H1 (cell line): ENCODE measurements around the gene SMARCC2. TPM values are rescaled to one million over a fixed set of nuclear protein-coding genes. Genes with fewer than 3 reads are reported as not detected.
A peak's percentile ranks its signal among the peaks of the same experiment; 100 is the strongest.

Experiments
- CTCF ChIA-PET: fragments of 300-600 bp; sonication (Branson Sonifier 250); formaldehyde crosslinking; loops from one replicate; lab custom pipeline; 2021; ENCODE audit not compliant: partially characterized antibody; lab: Charles Lee
- POLR2A ChIA-PET: fragments of 300-600 bp; sonication (Branson Sonifier 250); formaldehyde crosslinking; loops from one replicate; lab custom pipeline; 2021; ENCODE audit warnings: inconsistent platforms; ENCODE audit not compliant: partially characterized antibody; lab: Charles Lee
- DNase-seq, 2 experiments: peaks; one replicate each; pipeline versions ENCODE4 v3.0.0 to v3.0.0-alpha.2; 2010 to 2022; ENCODE audit warnings: low spot score in 2 of 2, low read depth in 1 of 2, mixed read lengths in 1 of 2
- FAIRE-seq: peaks from 2 replicates; lab custom pipeline; 2011; peaks lifted over from hg19 to GRCh38; lab: Jason Lieb, UNC
- H2AFZ ChIP-seq: 2 replicates; pipeline ENCODE4 v1.8.1; 2012; ENCODE audit warnings: low read length, inconsistent platforms
- H2AK5ac ChIP-seq: 2 replicates; pipeline ENCODE4 v1.6.1; 2013; ENCODE audit warnings: low read depth, low read length
- H2BK120ac ChIP-seq: replicated peaks from 2 replicates; pipeline ENCODE3; 2013; ENCODE audit warnings: low read depth, low read length, inconsistent platforms
- H2BK12ac ChIP-seq: 2 replicates; pipeline ENCODE4 v1.6.1; 2013; ENCODE audit warnings: low read depth, low read length
- H2BK15ac ChIP-seq: 2 replicates; pipeline ENCODE4 v1.6.1; 2013; ENCODE audit warnings: low read length
- H2BK20ac ChIP-seq: 2 replicates; pipeline ENCODE4 v1.6.1; 2013; ENCODE audit warnings: low read length
- H2BK5ac ChIP-seq: 2 replicates; pipeline ENCODE4 v1.6.1; 2013; ENCODE audit warnings: low read depth, low read length
- H3K14ac ChIP-seq: 2 replicates; pipeline ENCODE4 v1.6.1; 2013; ENCODE audit warnings: inconsistent platforms; ENCODE audit not compliant: insufficient read length
- H3K18ac ChIP-seq: 2 replicates; pipeline ENCODE4 v1.6.1; 2013; ENCODE audit warnings: low read length; ENCODE audit errors: extremely low read depth
- H3K23ac ChIP-seq: 2 replicates; pipeline ENCODE4 v1.6.1; 2013; ENCODE audit warnings: inconsistent platforms; ENCODE audit not compliant: insufficient read length
- H3K23me2 ChIP-seq: 2 replicates; pipeline ENCODE4 v1.6.1; 2013; ENCODE audit warnings: low read depth, low read length
- H3K27ac ChIP-seq: 2 replicates; pipeline ENCODE4 v1.6.1; 2011; ENCODE audit warnings: low read depth, low read length, inconsistent platforms
- H3K27me3 ChIP-seq, 4 experiments: replicated peaks in 1 of 4; 1 replicate in 1 of 4; 2 replicates in 3 of 4; pipeline versions ENCODE4 v1.6.1 to v1.8.1; 2011 to 2013; ENCODE audit warnings: low read length in 3 of 4, mild to moderate bottlenecking in 3 of 4, inconsistent platforms in 2 of 4, mixed read lengths in 2 of 4, moderate library complexity in 1 of 4; ENCODE audit not compliant: control insufficient read depth in 3 of 4, insufficient read depth in 3 of 4; ENCODE audit errors: extremely low read depth in 1 of 4
- H3K36me3 ChIP-seq, 4 experiments: 2 replicates each; pipeline versions ENCODE4 v1.6.1 to v1.8.1; 2011 to 2013; ENCODE audit warnings: mild to moderate bottlenecking in 4 of 4, low read length in 3 of 4, moderate library complexity in 2 of 4, control low read depth in 1 of 4, inconsistent platforms in 1 of 4; ENCODE audit not compliant: insufficient read depth in 4 of 4, control insufficient read depth in 2 of 4
- H3K4ac ChIP-seq: replicated peaks from 2 replicates; pipeline ENCODE3; 2013; ENCODE audit warnings: low read length, low read depth, mixed read lengths, inconsistent platforms; ENCODE audit not compliant: insufficient read length
- H3K4me1 ChIP-seq, 4 experiments: replicated peaks in 1 of 4; 1 replicate in 1 of 4; 2 replicates in 3 of 4; pipeline versions ENCODE4 v1.6.1 to v1.8.1; 2011 to 2013; ENCODE audit warnings: low read length in 3 of 4, inconsistent platforms in 2 of 4, mixed read lengths in 1 of 4; ENCODE audit not compliant: insufficient read depth in 4 of 4, control insufficient read depth in 3 of 4
- H3K4me2 ChIP-seq, 2 experiments: 2 replicates each; pipeline versions ENCODE4 v1.6.1 to v1.8.1; 2011 to 2013; ENCODE audit warnings: low read depth in 2 of 2, low read length in 2 of 2, control low read depth in 1 of 2, inconsistent platforms in 1 of 2, mild to moderate bottlenecking in 1 of 2; ENCODE audit not compliant: insufficient read depth in 1 of 2
- H3K4me3 ChIP-seq, 4 experiments: fragments of 200-600, 300-600 bp in 1 of 4; sonication (generic), shearing (Covaris generic), sonication (Bioruptor Twin) in 1 of 4; 2 replicates each; pipeline versions ENCODE4 v1.5.1 to v1.8.1; 2011 to 2016; ENCODE audit warnings: low read length in 4 of 4, low read depth in 3 of 4, control low read depth in 2 of 4, inconsistent platforms in 2 of 4, mild to moderate bottlenecking in 2 of 4, mixed read lengths in 1 of 4, moderate library complexity in 1 of 4; ENCODE audit not compliant: insufficient read depth in 2 of 4; ENCODE audit errors: extremely low read depth in 1 of 4
- H3K56ac ChIP-seq: replicated peaks from 2 replicates; pipeline ENCODE3; 2013; ENCODE audit warnings: low read depth, mild to moderate bottlenecking, mixed read lengths, low read length, inconsistent platforms; ENCODE audit not compliant: insufficient read length
- H3K79me1 ChIP-seq: 2 replicates; pipeline ENCODE4 v1.6.1; 2013; ENCODE audit warnings: low read depth, low read length, control low read depth
- H3K79me2 ChIP-seq, 2 experiments: 2 replicates each; pipeline versions ENCODE4 v1.6.1 to v1.8.1; 2012 to 2013; ENCODE audit warnings: low read length in 2 of 2, mild to moderate bottlenecking in 2 of 2, inconsistent platforms in 1 of 2; ENCODE audit not compliant: insufficient read depth in 2 of 2, control insufficient read depth in 1 of 2
- H3K9ac ChIP-seq, 4 experiments: replicated peaks in 1 of 4; 1 replicate in 1 of 4; 2 replicates in 3 of 4; pipeline versions ENCODE4 v1.6.1 to v1.8.1; 2011 to 2013; ENCODE audit warnings: low read depth in 3 of 4, low read length in 3 of 4, control low read depth in 2 of 4, mild to moderate bottlenecking in 2 of 4, moderate library complexity in 2 of 4, inconsistent platforms in 1 of 4; ENCODE audit errors: extremely low read depth in 1 of 4
- H3K9me3 ChIP-seq, 2 experiments: 2 replicates each; pipeline versions ENCODE4 v1.6.1 to v1.8.1; 2012 to 2013; ENCODE audit warnings: mild to moderate bottlenecking in 2 of 2, moderate library complexity in 2 of 2, control low read depth in 1 of 2, inconsistent platforms in 1 of 2, low read depth in 1 of 2, low read length in 1 of 2, mixed read lengths in 1 of 2; ENCODE audit not compliant: insufficient read depth in 2 of 2
- H4K20me1 ChIP-seq, 2 experiments: replicated peaks in 1 of 2; 2 replicates each; pipeline versions ENCODE3 to v1.8.1; 2011 to 2013; ENCODE audit warnings: inconsistent platforms in 2 of 2, low read length in 2 of 2, mild to moderate bottlenecking in 1 of 2; ENCODE audit not compliant: insufficient read depth in 2 of 2, control insufficient read depth in 1 of 2
- H4K5ac ChIP-seq: 2 replicates; pipeline ENCODE4 v1.6.1; 2013; ENCODE audit warnings: low read length, low read depth, mixed read lengths, inconsistent platforms; ENCODE audit not compliant: insufficient read length
- H4K8ac ChIP-seq: 2 replicates; pipeline ENCODE4 v1.8.0; 2013; ENCODE audit warnings: mild to moderate bottlenecking, moderate library complexity, low read length, inconsistent platforms; ENCODE audit not compliant: insufficient read depth; ENCODE audit errors: extremely low read depth
- H4K91ac ChIP-seq: replicated peaks from 2 replicates; pipeline ENCODE3; 2013; ENCODE audit warnings: low read length, mixed read lengths, inconsistent platforms; ENCODE audit not compliant: insufficient read length
- CBX5 ChIP-seq: fragments of 300-800, 300-1000 bp; sonication (generic); IDR thresholded peaks from 2 replicates; pipeline ENCODE4 v1.7.1; 2016; ENCODE audit warnings: antibody characterized with exemption, low read length, low read depth
- CTCF ChIP-seq, 3 experiments: IDR thresholded peaks; 1 replicate in 2 of 3; 2 replicates in 1 of 3; pipeline versions ENCODE4 v1.5.1 to v1.6.1; 2011; ENCODE audit warnings: low read length in 3 of 3, mild to moderate bottlenecking in 3 of 3, inconsistent platforms in 2 of 3, low read depth in 1 of 3, moderate library complexity in 1 of 3; ENCODE audit not compliant: insufficient read depth in 1 of 3; ENCODE audit errors: control extremely low read depth in 1 of 3
- POLR2A ChIP-seq, 2 experiments: IDR thresholded peaks; 1 replicate in 1 of 2; 2 replicates in 1 of 2; pipeline ENCODE4 v1.6.1; 2011; ENCODE audit warnings: low read depth in 2 of 2, low read length in 2 of 2, mild to moderate bottlenecking in 2 of 2; ENCODE audit errors: control extremely low read depth in 1 of 2
- RAD21 ChIP-seq, 2 experiments: IDR thresholded peaks in 1 of 2; conservative IDR thresholded peaks in 1 of 2; 2 replicates each; pipeline ENCODE4 v1.6.1; 2011; ENCODE audit warnings: low read depth in 2 of 2, low read length in 2 of 2, improper control_type of control experiment in 1 of 2, inconsistent platforms in 1 of 2, mild to moderate bottlenecking in 1 of 2, moderate library complexity in 1 of 2
- SIRT6 ChIP-seq: IDR thresholded peaks from one replicate; pipeline ENCODE4 v1.7.1; 2012; ENCODE audit warnings: low read length, inconsistent platforms
- SIX5 ChIP-seq: IDR thresholded peaks from 2 replicates; pipeline ENCODE4 v1.6.1; 2011; ENCODE audit warnings: mild to moderate bottlenecking, low read depth, low read length
- SP1 ChIP-seq: IDR thresholded peaks from 2 replicates; pipeline ENCODE4 v1.6.1; 2011; ENCODE audit warnings: low read depth, low read length
- SP2 ChIP-seq: IDR thresholded peaks from 2 replicates; pipeline ENCODE4 v1.6.1; 2012; ENCODE audit warnings: mild to moderate bottlenecking, low read length, inconsistent platforms
- TAF1 ChIP-seq: IDR thresholded peaks from 2 replicates; pipeline ENCODE4 v1.6.1; 2011; ENCODE audit warnings: mild to moderate bottlenecking, low read depth, low read length
- TBP ChIP-seq: IDR thresholded peaks from 2 replicates; pipeline ENCODE4 v1.6.1; 2011; ENCODE audit warnings: low read depth, low read length, improper control_type of control experiment
- YY1 ChIP-seq: IDR thresholded peaks from 2 replicates; pipeline ENCODE4 v1.6.1; 2011; ENCODE audit warnings: low read depth, mild to moderate bottlenecking, low read length
- whole genome bisulfite sequencing, 2 experiments: shearing (Covaris generic) in 1 of 2; methylation state at CpG; one replicate each; pipeline versions ENCODE4 v1.1.6 to v1.1.7; 2013 to 2015; ENCODE audit warnings: low lambda C conversion rate in 2 of 2, mixed read lengths in 2 of 2, inconsistent platforms in 1 of 2, low coverage in 1 of 2, missing lambda C conversion rate in 1 of 2; ENCODE audit not compliant: insufficient replicate concordance in 2 of 2, insufficient coverage in 1 of 2, insufficient read length in 1 of 2; ENCODE audit errors: extremely low coverage in 1 of 2, missing lambda C conversion rate in 1 of 2; 5-methylcytosine and 5-hydroxymethylcytosine counted together
- polyA plus RNA-seq, 7 experiments: library from polyadenylated mRNA; depleted of rRNA in 3 of 7; stranded (reverse) in 5 of 7; unstranded in 2 of 7; fragments of >200 nt in 5 of 7; fragments of 200-250 nt in 2 of 7; gene quantifications; 1 replicate in 5 of 7; 2 replicates in 1 of 7; 4 replicates in 1 of 7; pipeline versions ENCODE4 v1.2.1 to v1.2.3, GENCODE V29; 2011 to 2013; ENCODE audit warnings: missing spikeins in 2 of 7, mixed read lengths in 2 of 7
- total RNA-seq: library from RNA; stranded (reverse); fragmentation: NEBNext Ultra II Directional; extraction: Animal tissue kit (Norgen Biotek cat#: 25700); gene quantifications from 2 replicates; pipeline ENCODE4 v1.2.1, GENCODE V29; 2021

The SMARCC2 gene
- total and polyA plus RNA-seq, 2 of the 8 experiments (the other 6 are each of a cell fraction or from before 2014, with no cell fraction given): 33.9 to 78.5 TPM

- H2BK20ac ChIP-seq: no peak overlapping the region
- 42% methylated on average over 1 of the region's 1 CpG; no CpG with 5 or more reads in 1 of the 2 experiments for WGBS, 2 experiments
- peaks cover 0 to under 1% (median 0%) of the 10 kb centered on the region in 4 experiments; a peak in 2 of 7 replicates for H3K4me1 ChIP-seq
Measured at GRCh38 chr12:56193025-56193578, 3.8 kb upstream of the SMARCC2 start.

More at GRCh38 chr12:56193025-56193578, 3.8 kb upstream of the SMARCC2 start:
- Histone ChIP-seq H4K91ac (peak overlapping the region; percentile 47), H3K14ac (no peak overlapping the region), H3K23ac (no peak overlapping the region), H3K79me2 (peaks cover 3 to 8% of the 10 kb centered on the region in 2 experiments; a peak in 3 of 4 replicates), H2BK12ac (no peak overlapping the region), H3K4me3 (no peak overlapping the region), H3K9ac (no peak overlapping the region), H3K9me3 (no peaks in the 10 kb centered on the region), H2AFZ (peak overlapping the region; percentile 7; the same call in 1 of the 2 replicates), H3K56ac (no peak overlapping the region), H2BK15ac (no peak overlapping the region), H3K79me1 (0 out of 2 replicates have a peak, but pooled peaks cover 1% of the 10 kb centered on the region), H3K27me3 (no peaks in the 10 kb centered on the region), H2AK5ac (no peak overlapping the region), H2BK5ac (no peak overlapping the region), H3K18ac (no peak overlapping the region), H3K36me3 (no peaks in the 10 kb centered on the region), H4K20me1 (no peaks in the 10 kb centered on the region), H2BK120ac (no peak overlapping the region), H3K27ac (no peak overlapping the region), H3K23me2 (peaks cover 11% of the 10 kb centered on the region), H4K8ac (no peak overlapping the region), H3K4me2 (no peak overlapping the region), H4K5ac (no peak overlapping the region), H3K4ac (no peak overlapping the region)
- ChIA-PET POLR2A (interaction anchor here (1.4 to 17.4 kb wide), 2 partner anchors 26 to 73 kb away, joined by 5 to 203 read pairs; partner anchors contain the start of genes COQ10A and RNF41), CTCF (interaction anchor here (0.6 to 6.9 kb wide), 14 partner anchors 11 to 466 kb away, joined by 3 to 111 read pairs (median 6); partner anchors contain the start of genes ANKRD52 and RNF41)
- 0 out of 3 replicates have a peak, but pooled peaks of 1 of the 2 experiments have one; percentile 39 for TF ChIP-seq POLR2A (IDR thresholded peaks at IDR 0.05; ENCODE audit: control extremely low read depth in 1 of 2, low read depth in 2 of 2, low read length in 2 of 2)
- TF ChIP-seq TAF1: peak; percentile 59
- no peak for TF ChIP-seq SIX5
- peak; percentile 47; the same call in 1 of the 2 replicates for TF ChIP-seq TBP
- peak; percentile 83 to 87 for TF ChIP-seq RAD21 (IDR thresholded peaks at IDR 0.05 in 1 of 2, conservative IDR thresholded peaks at IDR 0.05 in 1 of 2; ENCODE audit: low read depth in 2 of 2, low read length in 2 of 2)
- TF ChIP-seq SP1: 0 out of 2 replicates have a peak, but pooled peaks have one; percentile 20
- TF ChIP-seq YY1: peak; percentile 95
- no peak for TF ChIP-seq SIRT6
- no peak for TF ChIP-seq CBX5
- TF ChIP-seq CTCF (IDR thresholded peaks at IDR 0.05; ENCODE audit: control extremely low read depth in 1 of 3, insufficient read depth in 1 of 3, low read depth in 1 of 3, low read length in 3 of 3): peak in 2 of 3 experiments; percentile 76 to 83; a peak in 3 of 4 replicates
- TF ChIP-seq SP2: no peak
- FAIRE-seq: peak; percentile 77
- DNase-seq: peak in 1 of 2 experiments; percentile 73
